Keratinocyte (primary cell): ENCODE data around the gene SLC41A1. TPM values are rescaled to one million over a fixed set of nuclear protein-coding genes. Genes with fewer than 3 reads are reported as not detected.

Experiments used
- DNase-seq: peaks from one replicate; pipeline ENCODE4 v3.0.0-alpha.2; 2011; ENCODE audit warnings: low read depth, missing footprints, low spot score
- FAIRE-seq: peaks from 2 replicates; lab custom pipeline; 2011; peaks lifted over from hg19 to GRCh38; lab: Jason Lieb, UNC
- H2AFZ ChIP-seq: 2 replicates; pipeline ENCODE4 v1.6.0; 2012; ENCODE audit warnings: low read length, control low read depth, inconsistent platforms; ENCODE audit not compliant: control insufficient read depth
- H3K27ac ChIP-seq: 2 replicates; pipeline ENCODE4 v1.5.1; 2011; ENCODE audit warnings: low read length; ENCODE audit not compliant: control insufficient read depth, insufficient read depth
- H3K27me3 ChIP-seq: 3 replicates; pipeline ENCODE4 v1.6.0; 2011; ENCODE audit warnings: low read length; ENCODE audit not compliant: control insufficient read depth, insufficient read depth; ENCODE audit errors: extremely low read depth
- H3K36me3 ChIP-seq, 2 experiments: 2 replicates in 1 of 2; 3 replicates in 1 of 2; pipeline ENCODE4 v1.5.1; 2011; ENCODE audit warnings: low read length in 2 of 2, mild to moderate bottlenecking in 1 of 2; ENCODE audit not compliant: control insufficient read depth in 2 of 2, insufficient read depth in 2 of 2; ENCODE audit errors: extremely low read depth in 1 of 2
- H3K4me1 ChIP-seq: 3 replicates; pipeline ENCODE4 v1.5.1; 2011; ENCODE audit warnings: low read length; ENCODE audit not compliant: control insufficient read depth, insufficient read depth; ENCODE audit errors: extremely low read depth
- H3K4me2 ChIP-seq: 3 replicates; pipeline ENCODE4 v1.6.0; 2011; ENCODE audit warnings: low read depth, low read length; ENCODE audit not compliant: control insufficient read depth, insufficient read depth; ENCODE audit errors: extremely low read depth
- H3K4me3 ChIP-seq, 3 experiments: fragments of 200-600 bp in 1 of 3; sonication (generic) in 1 of 3; 2 replicates in 2 of 3; 3 replicates in 1 of 3; pipeline ENCODE4 v1.5.1; 2011 to 2016; ENCODE audit warnings: low read length in 3 of 3, mild to moderate bottlenecking in 3 of 3, control low read depth in 2 of 3, inconsistent platforms in 1 of 3, low read depth in 1 of 3, mixed read lengths in 1 of 3, mixed run types in 1 of 3, moderate library complexity in 1 of 3; ENCODE audit not compliant: control insufficient read depth in 2 of 3, insufficient read depth in 2 of 3; ENCODE audit errors: extremely low read depth in 1 of 3
- H3K79me2 ChIP-seq: 2 replicates; pipeline ENCODE4 v1.6.0; 2012; ENCODE audit warnings: low read length; ENCODE audit not compliant: control insufficient read depth, insufficient read depth
- H3K9ac ChIP-seq: 3 replicates; pipeline ENCODE4 v1.6.0; 2011; ENCODE audit warnings: low read length; ENCODE audit not compliant: control insufficient read depth, insufficient read depth; ENCODE audit errors: extremely low read depth
- H3K9me1 ChIP-seq: 3 replicates; pipeline ENCODE4 v1.6.0; 2011; ENCODE audit warnings: low read length; ENCODE audit not compliant: control insufficient read depth, insufficient read depth; ENCODE audit errors: extremely low read depth
- H3K9me3 ChIP-seq: 2 replicates; pipeline ENCODE4 v1.5.1; 2012; ENCODE audit warnings: low read depth, low read length; ENCODE audit not compliant: control insufficient read depth
- H4K20me1 ChIP-seq: 3 replicates; pipeline ENCODE4 v1.6.0; 2011; ENCODE audit warnings: low read length; ENCODE audit not compliant: control insufficient read depth, insufficient read depth; ENCODE audit errors: extremely low read depth
- CTCF ChIP-seq, 3 experiments: IDR thresholded peaks in 1 of 3; conservative IDR thresholded peaks in 1 of 3; optimal IDR thresholded peaks in 1 of 3; 2 replicates in 2 of 3; 3 replicates in 1 of 3; pipeline versions ENCODE3 to v1.5.1; 2011; ENCODE audit warnings: low read length in 3 of 3, mild to moderate bottlenecking in 3 of 3, moderate library complexity in 2 of 3, control low read depth in 1 of 3, inconsistent platforms in 1 of 3; ENCODE audit not compliant: insufficient read depth in 2 of 3; ENCODE audit errors: extremely low read depth in 1 of 3
- EZH2 ChIP-seq: IDR thresholded peaks from one replicate; pipeline ENCODE4 v1.6.1; 2012; ENCODE audit warnings: inconsistent platforms, mild to moderate bottlenecking, low read length, moderate library complexity
- dilution Hi-C: fragments of 300-500 bp; cut with MboI; formaldehyde crosslinking; loops from one replicate; pipeline ENCODE4 v1.7.0; 2020; ENCODE audit warnings: low sequenced_read_pairs; ENCODE audit not compliant: extremely low pct_ligation_motif_present
- polyA plus RNA-seq, 5 experiments: library from polyadenylated mRNA; depleted of rRNA in 3 of 5; stranded (reverse) in 3 of 5; stranded (forward) in 1 of 5; unstranded in 1 of 5; fragments of >200 nt; gene quantifications; 1 replicate in 1 of 5; 2 replicates in 3 of 5; 3 replicates in 1 of 5; pipeline versions ENCODE4 v1.2.1 to v1.2.3, GENCODE V29; 2011 to 2012; ENCODE audit warnings: missing spikeins in 2 of 5, low read depth in 1 of 5, low replicate concordance in 1 of 5

SLC41A1 gene
- polyA plus RNA-seq, 1 donor (not counting 4 experiments of a cell fraction or from before 2014, with no cell fraction given), result 21.7 TPM

- H3K4me1 ChIP-seq, result peaks cover under 1% of the 10 kb centered on the region
- H4K20me1 ChIP-seq, result no peaks in the 10 kb centered on the region
- no peak for TF ChIP-seq CTCF (optimal IDR thresholded peaks at IDR 0.05 in 1 of 3, IDR thresholded peaks at IDR 0.05 in 1 of 3, conservative IDR thresholded peaks at IDR 0.05 in 1 of 3; ENCODE audit: extremely low read depth in 1 of 3, insufficient read depth in 2 of 3, low read length in 3 of 3)
- no peak for TF ChIP-seq EZH2
- H2AFZ ChIP-seq, result no peak overlapping the region
- no peak for FAIRE-seq
- no peak overlapping the region for H3K27ac ChIP-seq
- no peak for DNase-seq
- no peak overlapping the region for H3K4me2 ChIP-seq
- no peaks in the 10 kb centered on the region for H3K27me3 ChIP-seq
- no peaks in the 10 kb centered on the region for H3K9me1 ChIP-seq
- no peaks in the 10 kb centered on the region for H3K9me3 ChIP-seq
- H3K79me2 ChIP-seq, result no peaks in the 10 kb centered on the region
- H3K4me3 ChIP-seq, result no peak overlapping the region
- no peak overlapping the region for H3K9ac ChIP-seq
- no peaks in the 10 kb centered on the region for H3K36me3 ChIP-seq
- dilution Hi-C loops, result no loop called here
These were observed 52.4 kb downstream of the SLC41A1 start for GRCh38 chr1:205760606-205761005.

- Histone ChIP-seq H3K4me3 (no peak overlapping the region), H3K79me2 (no peaks in the 10 kb centered on the region), H3K36me3 (no peaks in the 10 kb centered on the region), H3K4me2 (no peak overlapping the region), H4K20me1 (no peaks in the 10 kb centered on the region), H3K9me3 (no peaks in the 10 kb centered on the region), H3K4me1 (no peaks in the 10 kb centered on the region), H3K9ac (no peak overlapping the region), H3K9me1 (no peaks in the 10 kb centered on the region), H3K27me3 (no peaks in the 10 kb centered on the region), H3K27ac (no peak overlapping the region), H2AFZ (no peak overlapping the region)
- dilution Hi-C loops, result no loop called here
- FAIRE-seq (no peak), DNase-seq (no peak)
- TF ChIP-seq CTCF (optimal IDR thresholded peaks at IDR 0.05 in 1 of 3, IDR thresholded peaks at IDR 0.05 in 1 of 3, conservative IDR thresholded peaks at IDR 0.05 in 1 of 3; ENCODE audit: extremely low read depth in 1 of 3, insufficient read depth in 2 of 3, low read length in 3 of 3), result no peak
- no peak for TF ChIP-seq EZH2
These were observed 56.4 kb downstream of the SLC41A1 start for GRCh38 chr1:205756552-205756951.
